ENCODE measurements around the gene PSORS1C1.
"Not testable (repeated sequence)": the region's sequence is repeated elsewhere in the genome, so short reads cannot be mapped to it uniquely, and the experiment has no call there.

PSORS1C1 gene

GRCh38 chr6:31180500-31180899 lies 65.9 kb downstream of the PSORS1C1 start:
- no peak for DNase-seq

GRCh38 chr6:31183287-31183686 lies 68.7 kb downstream of the PSORS1C1 start:
- not testable (repeated sequence) for DNase-seq

- not testable (repeated sequence) for DNase-seq
These were observed 69.3 kb downstream of the PSORS1C1 start for GRCh38 chr6:31183859-31184258.

GRCh38 chr6:31185695-31186051 lies 71.1 kb downstream of the PSORS1C1 start:
- not testable (repeated sequence) for DNase-seq

GRCh38 chr6:31186052-31186734 lies 71.6 kb downstream of the PSORS1C1 start:
- DNase-seq = no peak

GRCh38 chr6:31187780-31188194 lies 73.2 kb downstream of the PSORS1C1 start:
- no peak for DNase-seq

GRCh38 chr6:31189223-31189622 lies 74.6 kb downstream of the PSORS1C1 start:
- not testable (repeated sequence) for DNase-seq

Data from NCI-H526 (cell line).